ENCODE results near the gene MAPRE2.
"Not testable (repeated sequence)": the region's sequence is repeated elsewhere in the genome, so short reads cannot be mapped to it uniquely, and the experiment has no call there.

The MAPRE2 gene

DNA sequence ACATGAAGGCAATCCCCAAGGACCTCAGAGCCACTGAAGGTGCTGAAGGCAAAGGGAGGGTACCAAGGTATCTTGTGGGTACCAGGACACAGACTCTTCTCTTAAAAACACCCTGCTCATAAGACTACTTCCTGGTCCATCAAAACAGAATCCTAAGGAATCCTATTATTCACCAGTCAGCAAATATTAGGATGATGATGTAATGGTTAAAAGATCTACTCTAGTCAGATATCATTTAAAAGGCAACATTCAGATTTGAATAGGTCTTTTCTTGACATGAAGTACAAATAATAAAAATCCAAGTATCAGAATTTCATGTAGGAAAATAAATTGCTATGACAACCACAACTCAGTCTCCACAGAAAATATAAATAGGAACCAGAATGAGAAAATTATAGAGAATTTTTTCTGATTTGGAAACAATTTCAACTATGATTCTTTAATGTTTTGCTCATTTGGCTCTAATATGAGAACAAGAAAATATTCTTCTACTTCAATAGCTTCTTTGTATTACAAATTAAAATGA, 121.9 kb downstream of the MAPRE2 start:
- no peak for DNase-seq (ENCODE audit: low spot score)
- no peak overlapping the region for H3K27ac ChIP-seq
- TF ChIP-seq CTCF (conservative IDR thresholded peaks at IDR 0.05; ENCODE audit: low read depth), result no peak
- CTCF ChIA-PET, result no interaction called here
- POLR2A ChIA-PET (ENCODE audit: low non-redundant PET), result no interaction called here

- no peak overlapping the region for H3K27ac ChIP-seq
- CTCF ChIA-PET, result no interaction called here
- POLR2A ChIA-PET (ENCODE audit: low non-redundant PET), result no interaction called here
- no peak for DNase-seq (ENCODE audit: low spot score)
- no peak for TF ChIP-seq CTCF (conservative IDR thresholded peaks at IDR 0.05; ENCODE audit: low read depth)
These were observed 122.5 kb downstream of the MAPRE2 start for GRCh38 chr18:35163721-35164120.

DNA sequence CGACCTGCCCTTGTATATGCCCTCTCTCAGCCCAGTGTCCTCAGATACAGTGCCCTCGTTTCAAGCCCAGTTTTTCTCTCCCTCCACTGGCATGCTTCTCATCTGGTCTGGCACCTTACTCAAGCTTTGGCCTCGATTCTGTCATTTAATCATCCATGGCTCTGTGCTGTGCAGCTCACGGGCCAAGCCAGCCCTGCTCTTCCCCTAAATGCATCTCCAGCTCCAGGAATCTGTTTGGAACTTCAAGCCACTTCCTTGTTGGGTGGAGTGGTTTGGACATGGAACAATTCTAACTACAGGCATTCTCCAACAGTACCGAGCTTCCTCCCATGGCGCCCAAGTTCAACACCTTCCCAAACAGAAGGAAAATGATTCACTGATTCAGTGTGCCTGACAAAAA, 122.9 kb downstream of the MAPRE2 start:
- TF ChIP-seq CTCF (conservative IDR thresholded peaks at IDR 0.05; ENCODE audit: low read depth), result no peak
- ChIA-PET CTCF (no interaction called here), POLR2A (ENCODE audit: low non-redundant PET) (no interaction called here)
- no peak for DNase-seq (ENCODE audit: low spot score)
- no peak overlapping the region for H3K27ac ChIP-seq

GRCh38 chr18:35167332-35167731, 126.1 kb downstream of the MAPRE2 start:
- TF ChIP-seq CTCF (conservative IDR thresholded peaks at IDR 0.05; ENCODE audit: low read depth), result no peak
- no peak for DNase-seq (ENCODE audit: low spot score)
- CTCF ChIA-PET, result no interaction called here
- POLR2A ChIA-PET (ENCODE audit: low non-redundant PET), result no interaction called here
- H3K27ac ChIP-seq, result no peak overlapping the region

DNA sequence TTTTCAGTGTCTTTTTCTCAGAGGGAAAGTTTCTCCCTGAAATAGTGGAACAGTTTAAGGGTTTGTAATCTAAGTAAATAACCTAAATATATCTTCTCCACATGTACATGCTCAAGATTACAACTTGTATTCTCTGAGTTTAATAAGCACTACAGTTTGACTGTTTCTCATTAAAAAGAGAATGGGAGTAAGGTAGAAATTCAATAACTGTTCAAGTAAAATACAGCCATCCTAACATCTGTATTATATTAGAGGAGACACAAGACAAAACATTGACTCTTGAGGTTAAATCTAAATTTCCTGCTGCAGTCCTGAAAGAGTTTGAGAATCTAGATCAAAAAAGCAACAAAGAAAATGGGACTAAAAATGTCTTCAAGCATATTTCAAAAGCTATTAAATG, 126.6 kb downstream of the MAPRE2 start:
- POLR2A ChIA-PET (ENCODE audit: low non-redundant PET), result no interaction called here
- CTCF ChIA-PET, result no interaction called here
- no peak for DNase-seq (ENCODE audit: low spot score)
- H3K27ac ChIP-seq, result no peak overlapping the region
- no peak for TF ChIP-seq CTCF (conservative IDR thresholded peaks at IDR 0.05; ENCODE audit: low read depth)

DNA sequence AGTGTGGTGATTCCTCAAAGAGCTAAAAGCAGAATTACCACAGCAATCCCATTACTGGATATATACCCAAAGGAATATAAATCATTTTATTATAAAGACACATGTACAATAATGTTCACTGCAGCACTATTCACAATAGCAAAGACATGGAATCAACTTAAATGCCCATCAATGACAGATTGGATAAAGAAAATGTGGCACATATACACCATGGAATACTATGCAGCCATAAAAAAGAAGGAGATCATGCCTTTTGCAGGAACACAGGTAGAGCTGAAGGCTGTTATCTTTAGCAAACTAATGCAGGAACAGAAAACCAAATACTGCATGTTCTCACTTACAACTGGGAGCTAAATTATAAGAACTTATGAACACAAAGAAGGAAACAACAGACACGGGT, 129.1 kb downstream of the MAPRE2 start:
- CTCF ChIA-PET; DNase-seq (ENCODE audit: low spot score); H3K27ac ChIP-seq; POLR2A ChIA-PET (ENCODE audit: low non-redundant PET): not testable (repeated sequence)

- DNase-seq (ENCODE audit: low spot score), result no peak
- no peak overlapping the region for H3K27ac ChIP-seq
- CTCF ChIA-PET, result interaction anchor here (0.6 kb wide), 1 partner anchor 180 kb away, joined by 3 read pairs; no protein-coding TSS in a partner anchor
- POLR2A ChIA-PET (ENCODE audit: low non-redundant PET), result no interaction called here
- no peak for TF ChIP-seq CTCF (conservative IDR thresholded peaks at IDR 0.05; ENCODE audit: low read depth)
These were observed 130.2 kb downstream of the MAPRE2 start for GRCh38 chr18:35171315-35171987.

Data from RWPE1 (cell line).